OCI-LY1 (cell line): ENCODE measurements around the gene NUP210.
"Not testable (repeated sequence)": the region's sequence is repeated elsewhere in the genome, so short reads cannot be mapped to it uniquely, and the experiment has no call there.

ENCODE experiments used
- H2AFZ ChIP-seq: fragments of 200-600 bp; sonication (generic), shearing (Covaris generic); 2 replicates; pipeline ENCODE4 v1.6.0; 2014; ENCODE audit warnings: antibody characterized with exemption, mild to moderate bottlenecking, low read length
- H3F3A ChIP-seq: fragments of 200-600 bp; sonication (generic), shearing (Covaris generic); 2 replicates; pipeline ENCODE4 v1.6.0; 2014; ENCODE audit warnings: mild to moderate bottlenecking, antibody characterized with exemption, low read length, moderate library complexity; ENCODE audit not compliant: insufficient read depth
- H3K27ac ChIP-seq: fragments of 200-600 bp; sonication (generic); 2 replicates; pipeline ENCODE4 v1.5.1; 2014; ENCODE audit warnings: low read length, mixed run types, mild to moderate bottlenecking, low read depth; ENCODE audit not compliant: poor library complexity, severe bottlenecking
- H3K27me3 ChIP-seq: fragments of 200-600 bp; sonication (generic); 2 replicates; pipeline ENCODE4 v1.6.0; 2014; ENCODE audit warnings: antibody characterized with exemption, mild to moderate bottlenecking, low read length, moderate library complexity; ENCODE audit not compliant: insufficient read depth
- H3K36me3 ChIP-seq: fragments of 200-600 bp; sonication (generic); 2 replicates; pipeline ENCODE4 v1.6.1; 2014; ENCODE audit warnings: mild to moderate bottlenecking, antibody characterized with exemption, low read length, moderate library complexity, mixed read lengths; ENCODE audit not compliant: insufficient read depth
- H3K4me1 ChIP-seq: fragments of 200-600 bp; sonication (generic); 2 replicates; pipeline ENCODE4 v1.5.1; 2014; ENCODE audit warnings: mild to moderate bottlenecking, low read length, moderate library complexity; ENCODE audit not compliant: insufficient read depth, severe bottlenecking
- H3K4me2 ChIP-seq: fragments of 200-600 bp; sonication (generic), shearing (Covaris generic); 2 replicates; pipeline ENCODE4 v1.6.1; 2014; ENCODE audit warnings: low read length
- H3K4me3 ChIP-seq: fragments of 200-600 bp; sonication (generic); 2 replicates; pipeline ENCODE4 v1.5.1; 2014; ENCODE audit warnings: low read length, low read depth, mild to moderate bottlenecking, mixed read lengths; ENCODE audit not compliant: poor library complexity, severe bottlenecking
- H3K79me2 ChIP-seq: fragments of 200-600 bp; shearing (Covaris generic); 2 replicates; pipeline ENCODE4 v1.6.1; 2016; ENCODE audit warnings: mixed run types, low read length, mixed read lengths; ENCODE audit not compliant: insufficient read depth
- H3K9ac ChIP-seq: fragments of 200-600 bp; sonication (generic), shearing (Covaris generic); 2 replicates; pipeline ENCODE4 v1.6.1; 2014; ENCODE audit warnings: mild to moderate bottlenecking, low read length, mixed read lengths
- H3K9me2 ChIP-seq: fragments of 200-600 bp; sonication (generic), shearing (Covaris generic); 2 replicates; pipeline ENCODE4 v1.6.1; 2014; ENCODE audit warnings: low read depth, mild to moderate bottlenecking, low read length, mixed read lengths
- H3K9me3 ChIP-seq: fragments of 200-600 bp; shearing (Covaris generic); 2 replicates; pipeline ENCODE4 v1.6.1; 2014; ENCODE audit warnings: low read length, mixed read lengths
- H4K20me1 ChIP-seq: fragments of 200-600 bp; sonication (generic), shearing (Covaris generic); 2 replicates; pipeline ENCODE4 v1.6.0; 2016; ENCODE audit warnings: mild to moderate bottlenecking, low read length; ENCODE audit not compliant: insufficient read depth
- EZH2 ChIP-seq: fragments of 200-600 bp; sonication (generic), shearing (Covaris generic); IDR thresholded peaks from 2 replicates; pipeline ENCODE4 v1.8.0; 2017; ENCODE audit warnings: borderline replicate concordance, mixed run types, mild to moderate bottlenecking, antibody characterized with exemption, low read length, moderate library complexity, mixed read lengths
- TF ChIP-seq, protein P1 (sequence below): fragments of 200-600 bp; sonication (generic), shearing (Covaris generic); IDR thresholded peaks from 2 replicates; pipeline ENCODE4 v1.5.1; 2017; ENCODE audit warnings: mild to moderate bottlenecking, antibody characterized with exemption, low read length, moderate library complexity, mixed read lengths

The NUP210 gene

DNA sequence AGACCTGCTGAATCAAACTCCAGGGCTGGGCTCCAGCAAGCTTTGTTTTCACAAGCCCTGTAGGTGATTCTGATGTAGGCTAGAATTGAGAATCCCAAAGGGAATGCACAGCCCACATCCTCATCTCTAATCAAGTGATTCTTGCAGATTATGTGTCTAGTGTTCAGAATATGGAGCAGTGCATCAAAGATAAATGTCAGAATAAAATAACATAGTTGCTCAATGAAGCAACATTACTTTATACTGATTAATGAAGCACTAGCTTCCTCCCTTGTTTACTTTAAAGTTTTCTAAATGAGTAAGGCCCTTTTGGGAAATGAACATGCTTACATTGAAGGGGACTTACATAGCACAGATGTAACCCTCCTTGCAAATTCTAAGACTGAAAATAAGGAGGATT, 39.2 kb downstream of the NUP210 start:
- H3K79me2 ChIP-seq, result no peaks in the 10 kb centered on the region
- H3K4me1 ChIP-seq, result no peaks in the 10 kb centered on the region
- no peaks in the 10 kb centered on the region for H4K20me1 ChIP-seq
- H3K27me3 ChIP-seq, result no peaks in the 10 kb centered on the region
- no peak overlapping the region for H3K9ac ChIP-seq
- no peak overlapping the region for H3K4me3 ChIP-seq
- H3K9me3 ChIP-seq, result no peaks in the 10 kb centered on the region
- peaks cover 96% of the 10 kb centered on the region for H3K36me3 ChIP-seq
- H3F3A ChIP-seq, result no peaks in the 10 kb centered on the region
- H3K4me2 ChIP-seq, result no peak overlapping the region
- no peak overlapping the region for H2AFZ ChIP-seq
- no peaks in the 10 kb centered on the region for H3K9me2 ChIP-seq
- no peak overlapping the region for H3K27ac ChIP-seq
- TF ChIP-seq, protein P1, sequence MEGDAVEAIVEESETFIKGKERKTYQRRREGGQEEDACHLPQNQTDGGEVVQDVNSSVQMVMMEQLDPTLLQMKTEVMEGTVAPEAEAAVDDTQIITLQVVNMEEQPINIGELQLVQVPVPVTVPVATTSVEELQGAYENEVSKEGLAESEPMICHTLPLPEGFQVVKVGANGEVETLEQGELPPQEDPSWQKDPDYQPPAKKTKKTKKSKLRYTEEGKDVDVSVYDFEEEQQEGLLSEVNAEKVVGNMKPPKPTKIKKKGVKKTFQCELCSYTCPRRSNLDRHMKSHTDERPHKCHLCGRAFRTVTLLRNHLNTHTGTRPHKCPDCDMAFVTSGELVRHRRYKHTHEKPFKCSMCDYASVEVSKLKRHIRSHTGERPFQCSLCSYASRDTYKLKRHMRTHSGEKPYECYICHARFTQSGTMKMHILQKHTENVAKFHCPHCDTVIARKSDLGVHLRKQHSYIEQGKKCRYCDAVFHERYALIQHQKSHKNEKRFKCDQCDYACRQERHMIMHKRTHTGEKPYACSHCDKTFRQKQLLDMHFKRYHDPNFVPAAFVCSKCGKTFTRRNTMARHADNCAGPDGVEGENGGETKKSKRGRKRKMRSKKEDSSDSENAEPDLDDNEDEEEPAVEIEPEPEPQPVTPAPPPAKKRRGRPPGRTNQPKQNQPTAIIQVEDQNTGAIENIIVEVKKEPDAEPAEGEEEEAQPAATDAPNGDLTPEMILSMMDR, result no peak
- no peak for TF ChIP-seq EZH2

DNA sequence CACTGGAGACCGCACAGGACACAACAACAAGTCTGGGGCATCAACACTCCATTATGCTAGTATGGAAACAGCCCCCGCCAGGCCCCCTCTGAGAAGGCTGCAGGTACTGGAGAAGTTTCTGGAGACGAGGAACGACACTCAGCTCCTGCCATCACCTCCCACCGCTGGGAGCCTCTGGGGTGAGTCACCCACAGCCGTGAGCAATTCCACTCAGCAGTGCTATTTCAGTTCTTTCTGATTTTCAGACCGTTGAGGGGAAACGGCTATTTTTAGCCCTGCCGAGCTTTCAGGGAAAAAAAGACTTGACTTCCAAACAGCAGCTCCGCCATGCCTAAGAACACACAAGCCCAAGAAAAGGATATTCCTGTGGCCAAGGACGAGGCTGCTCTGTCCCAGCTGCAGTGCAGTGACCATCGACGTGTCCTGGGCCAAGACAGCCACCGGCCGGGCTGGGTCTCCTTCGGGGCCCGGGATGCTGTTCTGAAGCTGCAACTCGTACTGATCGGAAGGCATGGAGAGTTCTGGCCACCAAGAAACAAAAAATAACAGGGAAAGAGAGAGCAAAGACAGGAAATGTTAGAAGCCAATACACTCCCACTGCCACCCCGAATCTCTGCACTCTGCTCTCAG, 40.8 kb downstream of the NUP210 start:
- H3K9me2 ChIP-seq, result no peaks in the 10 kb centered on the region
- H3K79me2 ChIP-seq, result no peaks in the 10 kb centered on the region
- no peaks in the 10 kb centered on the region for H4K20me1 ChIP-seq
- H2AFZ ChIP-seq, result no peak overlapping the region
- no peak overlapping the region for H3K4me3 ChIP-seq
- TF ChIP-seq EZH2, result no peak
- TF ChIP-seq, protein P1, result no peak
- no peaks in the 10 kb centered on the region for H3K27me3 ChIP-seq
- no peaks in the 10 kb centered on the region for H3K9me3 ChIP-seq
- H3K36me3 ChIP-seq, result peaks cover 96% of the 10 kb centered on the region
- no peak overlapping the region for H3K4me2 ChIP-seq
- H3K27ac ChIP-seq, result no peak overlapping the region
- H3K4me1 ChIP-seq, result no peaks in the 10 kb centered on the region
- H3F3A ChIP-seq, result no peaks in the 10 kb centered on the region
- no peak overlapping the region for H3K9ac ChIP-seq

DNA sequence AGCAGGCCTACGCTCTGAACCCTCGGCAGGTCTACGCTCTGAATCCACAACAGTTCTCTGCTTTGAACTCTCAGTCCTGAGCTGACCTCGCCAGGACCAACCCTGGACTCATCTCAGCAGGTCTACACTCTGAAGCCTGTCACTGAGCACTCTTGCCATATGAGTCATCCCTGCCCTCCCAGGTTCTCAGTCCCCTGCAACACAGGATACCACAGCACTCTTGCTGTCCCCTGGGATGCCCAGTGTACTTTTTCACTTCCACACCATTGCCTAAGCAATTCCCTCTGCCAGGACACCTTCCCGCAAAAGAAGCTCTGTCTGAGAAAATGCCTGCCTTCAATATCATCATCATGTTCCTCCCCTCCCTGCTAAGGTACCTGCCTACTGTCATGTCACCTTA, 42.0 kb downstream of the NUP210 start:
- H3K4me2 ChIP-seq, result no peak overlapping the region
- H3K9me2 ChIP-seq, result no peaks in the 10 kb centered on the region
- H3K36me3 ChIP-seq, result peaks cover 97% of the 10 kb centered on the region
- no peaks in the 10 kb centered on the region for H4K20me1 ChIP-seq
- no peak overlapping the region for H3K9ac ChIP-seq
- H3K9me3 ChIP-seq, result no peaks in the 10 kb centered on the region
- H3K79me2 ChIP-seq, result no peaks in the 10 kb centered on the region
- TF ChIP-seq, protein P1, result no peak
- TF ChIP-seq EZH2, result no peak
- H3F3A ChIP-seq, result no peaks in the 10 kb centered on the region
- no peaks in the 10 kb centered on the region for H3K27me3 ChIP-seq
- H3K4me1 ChIP-seq, result no peaks in the 10 kb centered on the region
- no peak overlapping the region for H2AFZ ChIP-seq
- H3K4me3 ChIP-seq, result no peak overlapping the region
- no peak overlapping the region for H3K27ac ChIP-seq

DNA sequence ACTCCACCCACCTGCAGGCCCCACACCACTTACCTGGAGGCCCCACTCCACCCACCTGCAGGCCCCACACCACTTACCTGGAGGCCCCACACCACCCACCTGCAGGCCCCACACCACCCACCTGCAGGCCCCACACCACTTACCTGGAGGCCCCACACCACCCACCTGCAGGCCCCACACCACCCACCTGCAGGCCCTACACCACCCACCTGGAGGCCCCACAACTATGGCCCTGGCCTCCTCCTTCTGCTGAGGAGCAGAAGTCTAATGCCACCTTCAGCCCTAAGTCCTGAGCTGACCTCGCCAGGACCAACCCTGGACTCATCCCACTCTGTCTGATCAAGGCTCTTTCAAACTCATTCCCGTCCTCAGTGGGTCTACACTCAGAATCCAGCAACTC, 42.4 kb downstream of the NUP210 start:
- H3K27ac ChIP-seq, H3K4me1 ChIP-seq, H2AFZ ChIP-seq, H3K4me2 ChIP-seq, H4K20me1 ChIP-seq, H3K4me3 ChIP-seq, H3K9ac ChIP-seq, H3K9me2 ChIP-seq, H3F3A ChIP-seq, H3K27me3 ChIP-seq, H3K79me2 ChIP-seq, H3K9me3 ChIP-seq: not testable (repeated sequence)
- peaks cover 97% of the 10 kb centered on the region for H3K36me3 ChIP-seq
